ENCODE data around the gene IPMK.

DNA sequence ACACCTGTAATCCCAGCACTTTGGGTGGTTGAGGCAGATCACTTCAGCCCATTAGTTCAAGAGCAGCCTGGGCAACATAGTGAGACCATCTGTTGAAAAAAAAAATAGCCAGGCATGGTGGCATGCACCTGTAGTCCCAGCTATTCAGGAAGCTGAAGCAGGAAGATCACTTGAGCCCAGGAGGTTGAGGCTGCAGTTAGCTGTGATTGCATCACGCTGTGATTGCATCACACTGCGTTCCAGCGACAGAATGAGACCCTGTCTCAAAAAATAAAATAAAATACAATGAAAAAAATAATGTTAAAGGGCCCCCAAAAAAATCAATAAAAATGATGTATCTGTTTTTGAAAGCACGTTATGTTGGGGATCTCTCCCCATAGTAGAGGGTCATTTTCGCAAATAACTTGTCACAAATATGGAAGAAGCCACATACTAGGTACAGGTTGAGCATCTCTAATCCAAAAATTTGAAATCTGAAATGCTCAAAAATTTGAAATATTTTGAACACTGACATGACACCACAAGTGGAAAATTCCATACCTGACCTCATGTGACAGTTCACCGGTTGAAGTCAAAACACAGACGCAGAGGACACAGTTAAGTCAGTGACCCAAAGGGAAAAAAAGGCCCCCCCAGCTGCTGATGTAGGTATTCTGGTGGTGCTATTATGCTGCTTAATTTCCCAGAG, 10.7 kb upstream of the IPMK start:
- TF ChIP-seq, protein P1, sequence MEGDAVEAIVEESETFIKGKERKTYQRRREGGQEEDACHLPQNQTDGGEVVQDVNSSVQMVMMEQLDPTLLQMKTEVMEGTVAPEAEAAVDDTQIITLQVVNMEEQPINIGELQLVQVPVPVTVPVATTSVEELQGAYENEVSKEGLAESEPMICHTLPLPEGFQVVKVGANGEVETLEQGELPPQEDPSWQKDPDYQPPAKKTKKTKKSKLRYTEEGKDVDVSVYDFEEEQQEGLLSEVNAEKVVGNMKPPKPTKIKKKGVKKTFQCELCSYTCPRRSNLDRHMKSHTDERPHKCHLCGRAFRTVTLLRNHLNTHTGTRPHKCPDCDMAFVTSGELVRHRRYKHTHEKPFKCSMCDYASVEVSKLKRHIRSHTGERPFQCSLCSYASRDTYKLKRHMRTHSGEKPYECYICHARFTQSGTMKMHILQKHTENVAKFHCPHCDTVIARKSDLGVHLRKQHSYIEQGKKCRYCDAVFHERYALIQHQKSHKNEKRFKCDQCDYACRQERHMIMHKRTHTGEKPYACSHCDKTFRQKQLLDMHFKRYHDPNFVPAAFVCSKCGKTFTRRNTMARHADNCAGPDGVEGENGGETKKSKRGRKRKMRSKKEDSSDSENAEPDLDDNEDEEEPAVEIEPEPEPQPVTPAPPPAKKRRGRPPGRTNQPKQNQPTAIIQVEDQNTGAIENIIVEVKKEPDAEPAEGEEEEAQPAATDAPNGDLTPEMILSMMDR (IDR thresholded peaks at IDR 0.05; ENCODE audit: insufficient read depth, low read length, poor library complexity, severe bottlenecking) = no peak
- no peak for TF ChIP-seq EZH2phosphoT487 (conservative IDR thresholded peaks at IDR 0.05; ENCODE audit: low read length)
